ENCODE data around the gene PRSS48.

- TF ChIP-seq CTCF (IDR thresholded peaks at IDR 0.05) (no peak), POLR2A (IDR thresholded peaks at IDR 0.05) (no peak)
Observed at GRCh38 chr4:151257704-151258103, 19.3 kb upstream of the PRSS48 start.
